HT-29 (cell line): ENCODE measurements around the gene ZSCAN18. TPM values are rescaled to one million over a fixed set of nuclear protein-coding genes. Genes with fewer than 3 reads are reported as not detected.

Experiments used
- DNase-seq: peaks from one replicate; pipeline ENCODE4 v3.0.0-alpha.2; 2015; ENCODE audit warnings: low spot score
- total RNA-seq: library from RNA; depleted of rRNA; stranded (reverse); fragments of >200 nt; shearing (Covaris generic); gene quantifications from 2 replicates; pipeline ENCODE4 v1.2.3, GENCODE V29; 2014

ZSCAN18 gene
- total RNA-seq, 1 experiment from 2014 or later = not detected

GRCh38 chr19:58086825-58087710 lies 11.0 kb downstream of the ZSCAN18 start:
- DNase-seq = no peak

GRCh38 chr19:58085348-58085875 lies 12.6 kb downstream of the ZSCAN18 start:
- no peak for DNase-seq

- no peak for DNase-seq
These were observed 13.3 kb downstream of the ZSCAN18 start for GRCh38 chr19:58084596-58085347.

GRCh38 chr19:58083021-58083420 lies 15.0 kb downstream of the ZSCAN18 start:
- no peak for DNase-seq

GRCh38 chr19:58079792-58080191 lies 18.2 kb downstream of the ZSCAN18 start:
- no peak for DNase-seq

- DNase-seq = no peak
These were observed 30.7 kb downstream of the ZSCAN18 start for GRCh38 chr19:58067240-58067912.

GRCh38 chr19:58063712-58064111 lies 34.3 kb downstream of the ZSCAN18 start:
- DNase-seq = no peak

- DNase-seq = no peak
These were observed 37.8 kb downstream of the ZSCAN18 start for GRCh38 chr19:58060231-58060630.

GRCh38 chr19:58059671-58060078 lies 38.4 kb downstream of the ZSCAN18 start:
- no peak for DNase-seq

- no peak for DNase-seq
These were observed 38.9 kb downstream of the ZSCAN18 start, which contains the start of gene ZNF135 for GRCh38 chr19:58059003-58059670. TSS of gene ZNF135 (plus strand) at chr19:58059282. CDS start at chr19:58060003, 721 bp downstream.

GRCh38 chr19:58058467-58058866 lies 39.6 kb downstream of the ZSCAN18 start:
- DNase-seq = no peak

GRCh38 chr19:58056861-58057260 lies 41.2 kb downstream of the ZSCAN18 start:
- no peak for DNase-seq

- no peak for DNase-seq
These were observed 41.8 kb downstream of the ZSCAN18 start for GRCh38 chr19:58056261-58056660.

- DNase-seq = no peak
These were observed 42.8 kb downstream of the ZSCAN18 start for GRCh38 chr19:58054901-58055874.

- DNase-seq = no peak
These were observed 44.4 kb downstream of the ZSCAN18 start for GRCh38 chr19:58053480-58054156.

- no peak for DNase-seq
These were observed 45.8 kb downstream of the ZSCAN18 start for GRCh38 chr19:58052256-58052655.

- no peak for DNase-seq
These were observed 50.4 kb downstream of the ZSCAN18 start for GRCh38 chr19:58047672-58048071.

- no peak for DNase-seq
These were observed 51.2 kb downstream of the ZSCAN18 start for GRCh38 chr19:58046856-58047255.

GRCh38 chr19:58045411-58046050 lies 52.5 kb downstream of the ZSCAN18 start:
- no peak for DNase-seq
